ENCODE data around the gene MISP3.

The MISP3 gene

DNA sequence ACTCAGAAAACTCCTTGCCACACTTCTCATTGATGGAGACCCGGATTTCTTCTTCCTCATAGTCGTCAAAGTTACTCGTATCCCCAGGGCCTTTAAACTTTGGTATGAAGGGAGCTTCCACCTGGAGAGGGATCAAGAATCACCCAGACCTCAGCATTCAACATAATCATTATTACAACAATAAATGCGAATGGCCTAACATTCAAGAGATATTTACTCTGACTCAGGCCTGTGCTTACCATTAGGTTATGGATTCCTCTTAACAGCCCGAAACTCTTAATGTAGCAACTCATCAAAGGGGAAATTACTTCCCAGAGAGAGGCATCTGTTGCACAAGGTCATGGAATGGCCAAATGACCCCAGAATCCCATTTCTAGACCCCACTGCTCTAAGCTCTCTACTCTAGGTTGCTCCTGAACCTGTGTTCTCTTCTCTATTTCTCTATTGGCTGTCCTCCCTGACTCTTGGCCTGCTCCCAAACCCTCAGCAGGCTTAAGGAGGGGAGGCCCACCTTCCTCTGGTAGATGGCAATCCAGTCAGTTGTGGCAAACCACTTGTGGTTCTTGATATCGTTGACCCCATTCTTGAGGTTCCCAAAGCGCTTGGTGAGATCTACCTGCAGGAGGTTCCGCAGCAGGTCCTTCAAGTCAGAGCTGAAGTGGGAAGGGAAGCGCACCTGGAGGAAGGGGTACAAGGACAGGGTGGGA, 20.7 kb downstream of the MISP3 start:
- H3K4me3 ChIP-seq (ENCODE audit: low read depth, low read length): no peak overlapping the region
- no peak overlapping the region for H3K27ac ChIP-seq (ENCODE audit: low read depth, low read length)
- peaks cover 11% of the 10 kb centered on the region for H3K27me3 ChIP-seq (ENCODE audit: control insufficient read depth, insufficient read depth, low read length)
- H3K9me3 ChIP-seq (ENCODE audit: control insufficient read depth, insufficient read depth, low read length): no peaks in the 10 kb centered on the region
- H3K4me1 ChIP-seq (ENCODE audit: control insufficient read depth, insufficient read depth, low read length): peaks cover 4% of the 10 kb centered on the region; the same call in 1 of the 2 replicates
- H3K36me3 ChIP-seq (ENCODE audit: control insufficient read depth, insufficient read depth, low read length): peaks cover 8% of the 10 kb centered on the region
- H3K9ac ChIP-seq (ENCODE audit: low read depth, low read length): no peak overlapping the region

DNA sequence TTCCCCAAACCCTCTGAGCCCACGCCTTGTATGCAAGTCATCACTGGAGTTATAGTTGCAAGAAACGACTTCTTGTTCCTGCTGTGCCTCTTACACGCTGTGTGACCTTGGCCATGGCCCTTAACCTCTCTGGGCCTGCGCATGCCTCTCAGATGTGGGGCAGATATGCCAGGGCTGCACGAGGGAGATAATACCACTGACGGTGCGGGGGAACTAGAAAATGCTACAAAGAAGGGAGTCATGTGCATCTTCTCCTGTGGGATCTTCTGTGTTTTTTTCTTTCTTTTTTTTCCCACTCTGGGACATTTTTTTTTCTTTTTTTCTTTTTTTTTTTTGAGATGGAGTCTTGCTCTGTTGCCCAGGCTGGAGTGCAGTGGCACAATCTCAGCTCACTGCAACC, 22.3 kb downstream of the MISP3 start:
- Histone ChIP-seq H3K9ac (ENCODE audit: low read depth, low read length) (no peak overlapping the region), H3K36me3 (ENCODE audit: control insufficient read depth, insufficient read depth, low read length) (no peaks in the 10 kb centered on the region), H3K9me3 (ENCODE audit: control insufficient read depth, insufficient read depth, low read length) (no peaks in the 10 kb centered on the region), H3K27me3 (ENCODE audit: control insufficient read depth, insufficient read depth, low read length) (no peaks in the 10 kb centered on the region), H3K4me3 (ENCODE audit: low read depth, low read length) (no peak overlapping the region), H3K4me1 (ENCODE audit: control insufficient read depth, insufficient read depth, low read length) (peaks cover 4% of the 10 kb centered on the region; the same call in 1 of the 2 replicates), H3K27ac (ENCODE audit: low read depth, low read length) (no peak overlapping the region)

DNA sequence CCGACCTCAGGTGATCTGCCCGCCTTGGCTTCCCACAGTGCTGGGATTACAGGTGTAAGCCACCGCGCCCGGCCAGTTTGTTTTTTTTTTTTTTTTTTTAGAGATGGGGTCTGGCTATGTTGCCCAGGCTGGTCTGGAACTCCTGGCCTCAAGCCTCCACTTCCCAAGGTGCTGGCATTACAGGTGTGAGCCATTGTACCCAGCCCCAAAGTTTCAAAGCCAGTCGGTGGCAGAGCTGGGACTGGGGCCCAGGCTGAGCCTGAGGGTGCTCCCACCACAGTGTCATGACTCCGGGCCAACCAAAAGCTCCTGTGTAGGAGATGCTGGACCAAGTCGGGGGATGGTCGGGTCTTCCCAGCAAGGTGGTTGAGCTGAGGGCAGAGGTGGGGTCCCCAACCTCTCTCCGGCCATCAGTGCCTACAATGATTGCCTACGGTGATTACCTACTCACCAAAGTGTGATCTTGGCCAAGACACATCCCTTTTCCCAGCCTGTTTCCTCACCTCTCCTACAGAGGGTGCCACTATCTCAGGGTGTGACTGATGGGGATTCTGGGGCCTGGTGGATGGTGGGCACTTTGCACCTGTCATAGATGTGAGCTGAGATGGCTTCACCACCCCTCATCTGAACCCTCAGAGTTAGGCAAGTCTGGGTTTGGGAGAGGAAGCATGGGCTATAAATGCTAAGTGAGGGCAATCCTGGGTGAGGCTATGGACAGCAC, 23.8 kb downstream of the MISP3 start:
- no peak overlapping the region for H3K9ac ChIP-seq (ENCODE audit: low read depth, low read length)
- H3K4me1 ChIP-seq (ENCODE audit: control insufficient read depth, insufficient read depth, low read length): peaks cover 4% of the 10 kb centered on the region; the same call in 1 of the 2 replicates
- H3K9me3 ChIP-seq (ENCODE audit: control insufficient read depth, insufficient read depth, low read length): no peaks in the 10 kb centered on the region

DNA sequence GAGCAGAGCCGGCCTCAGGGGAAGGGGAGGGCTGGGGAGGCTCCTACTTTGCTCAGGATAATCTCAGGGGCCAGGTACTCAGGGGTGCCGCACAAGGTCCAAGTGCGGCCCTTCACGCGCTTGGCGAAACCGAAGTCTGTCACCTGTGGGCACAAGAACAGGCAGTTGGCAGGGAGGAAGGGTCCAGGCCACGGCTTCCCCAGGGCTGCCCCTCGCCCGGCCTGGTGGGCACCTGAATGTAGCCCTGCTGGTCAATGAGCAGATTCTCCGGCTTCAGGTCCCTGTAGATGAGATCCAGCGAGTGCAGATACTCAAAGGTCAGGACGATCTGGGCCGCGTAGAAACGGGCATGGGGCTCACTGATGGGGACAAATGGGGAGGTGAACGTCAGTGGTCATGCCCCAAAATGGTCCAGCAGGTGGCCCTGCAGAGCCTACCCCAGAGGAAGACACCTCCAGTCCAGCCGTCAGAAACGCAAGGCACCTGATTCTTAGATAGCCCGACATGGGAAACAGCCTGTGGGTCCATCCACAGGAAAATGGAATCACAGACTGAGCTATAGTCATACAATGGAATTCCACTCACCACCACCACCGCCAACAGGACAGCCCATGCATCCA, 25.1 kb downstream of the MISP3 start:
- H3K4me1 ChIP-seq (ENCODE audit: control insufficient read depth, insufficient read depth, low read length): no peaks in the 10 kb centered on the region
- H3K4me3 ChIP-seq (ENCODE audit: low read depth, low read length): no peak overlapping the region
- H3K36me3 ChIP-seq (ENCODE audit: control insufficient read depth, insufficient read depth, low read length): peaks cover 17% of the 10 kb centered on the region
- no peak overlapping the region for H3K9ac ChIP-seq (ENCODE audit: low read depth, low read length)
- H3K27ac ChIP-seq (ENCODE audit: low read depth, low read length): no peak overlapping the region
- no peaks in the 10 kb centered on the region for H3K9me3 ChIP-seq (ENCODE audit: control insufficient read depth, insufficient read depth, low read length)
- H3K27me3 ChIP-seq (ENCODE audit: control insufficient read depth, insufficient read depth, low read length): no peaks in the 10 kb centered on the region

More for the DNA sequence above, 23.8 kb downstream of the MISP3 start:
- Histone ChIP-seq H3K27me3 (ENCODE audit: control insufficient read depth, insufficient read depth, low read length) (no peaks in the 10 kb centered on the region), H3K4me3 (ENCODE audit: low read depth, low read length) (no peak overlapping the region), H3K27ac (ENCODE audit: low read depth, low read length) (no peak overlapping the region), H3K36me3 (ENCODE audit: control insufficient read depth, insufficient read depth, low read length) (peaks cover 10% of the 10 kb centered on the region)

DNA sequence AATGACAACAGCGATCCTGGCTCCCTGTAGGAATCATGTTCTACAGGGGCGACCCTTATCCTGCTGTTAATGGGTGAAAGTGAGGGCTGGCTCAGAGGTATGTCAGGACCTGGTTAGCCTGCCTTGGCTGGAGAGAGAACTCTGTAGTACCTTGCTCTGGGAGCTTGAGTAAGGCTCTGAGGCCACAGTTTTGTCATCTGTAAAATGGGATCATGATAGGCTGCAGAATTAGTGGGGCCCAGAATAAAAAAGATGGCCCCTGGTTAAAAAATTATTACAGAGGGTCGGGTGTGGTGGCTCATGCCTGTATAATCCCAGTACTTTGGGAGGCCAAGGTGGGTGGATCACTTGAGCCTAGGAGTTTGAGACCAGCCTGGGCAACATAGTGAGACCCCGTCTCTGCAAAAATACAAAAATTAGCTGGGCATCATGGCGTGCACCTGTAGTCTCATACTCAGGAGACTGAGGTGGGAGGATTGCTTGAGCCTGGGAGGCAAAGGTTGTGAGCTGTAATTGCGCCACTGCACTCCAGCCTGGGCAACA, 28.5 kb downstream of the MISP3 start:
- no peaks in the 10 kb centered on the region for H3K4me1 ChIP-seq (ENCODE audit: control insufficient read depth, insufficient read depth, low read length)
- H3K9ac ChIP-seq (ENCODE audit: low read depth, low read length): no peak overlapping the region
- H3K36me3 ChIP-seq (ENCODE audit: control insufficient read depth, insufficient read depth, low read length): peaks cover 19% of the 10 kb centered on the region

DNA sequence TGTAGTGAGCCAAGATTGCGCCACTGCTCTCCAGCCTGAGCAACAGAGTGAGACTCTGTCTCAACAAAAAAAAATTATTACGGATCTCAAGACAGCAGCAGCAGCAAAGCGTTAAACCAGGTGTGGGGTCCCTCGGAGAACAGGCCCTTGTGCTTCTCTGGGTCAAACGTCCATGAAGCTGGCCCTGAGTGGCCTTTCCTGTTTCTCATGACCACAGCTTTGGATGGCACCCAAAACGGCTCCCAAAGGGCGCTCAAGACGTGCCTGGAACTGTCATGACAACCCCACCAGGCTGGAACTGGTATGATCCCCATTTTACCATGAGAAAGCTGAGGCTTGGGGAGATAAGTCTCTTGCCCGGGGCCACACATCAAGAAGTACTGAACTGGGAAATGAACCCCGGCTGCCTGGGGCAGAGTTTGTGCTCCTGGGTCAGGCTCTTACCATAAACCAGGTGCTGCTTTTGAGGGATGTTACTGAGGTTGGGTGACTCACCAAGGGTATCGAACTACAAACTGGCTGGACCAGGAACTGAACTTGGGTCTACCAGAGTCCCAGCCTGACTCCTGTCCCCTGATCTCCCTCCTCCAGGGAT, 29.6 kb downstream of the MISP3 start:
- H3K27me3 ChIP-seq (ENCODE audit: control insufficient read depth, insufficient read depth, low read length): no peaks in the 10 kb centered on the region
- H3K4me1 ChIP-seq (ENCODE audit: control insufficient read depth, insufficient read depth, low read length): no peaks in the 10 kb centered on the region
- H3K27ac ChIP-seq (ENCODE audit: low read depth, low read length): no peak overlapping the region
- H3K9me3 ChIP-seq (ENCODE audit: control insufficient read depth, insufficient read depth, low read length): no peaks in the 10 kb centered on the region
- no peak overlapping the region for H3K9ac ChIP-seq (ENCODE audit: low read depth, low read length)
- no peak overlapping the region for H3K4me3 ChIP-seq (ENCODE audit: low read depth, low read length)
- H3K36me3 ChIP-seq (ENCODE audit: control insufficient read depth, insufficient read depth, low read length): peaks cover 19% of the 10 kb centered on the region

More for the DNA sequence above, 28.5 kb downstream of the MISP3 start:
- no peaks in the 10 kb centered on the region for H3K27me3 ChIP-seq (ENCODE audit: control insufficient read depth, insufficient read depth, low read length)
- H3K4me3 ChIP-seq (ENCODE audit: low read depth, low read length): no peak overlapping the region
- H3K9me3 ChIP-seq (ENCODE audit: control insufficient read depth, insufficient read depth, low read length): no peaks in the 10 kb centered on the region
- H3K27ac ChIP-seq (ENCODE audit: low read depth, low read length): no peak overlapping the region

DNA sequence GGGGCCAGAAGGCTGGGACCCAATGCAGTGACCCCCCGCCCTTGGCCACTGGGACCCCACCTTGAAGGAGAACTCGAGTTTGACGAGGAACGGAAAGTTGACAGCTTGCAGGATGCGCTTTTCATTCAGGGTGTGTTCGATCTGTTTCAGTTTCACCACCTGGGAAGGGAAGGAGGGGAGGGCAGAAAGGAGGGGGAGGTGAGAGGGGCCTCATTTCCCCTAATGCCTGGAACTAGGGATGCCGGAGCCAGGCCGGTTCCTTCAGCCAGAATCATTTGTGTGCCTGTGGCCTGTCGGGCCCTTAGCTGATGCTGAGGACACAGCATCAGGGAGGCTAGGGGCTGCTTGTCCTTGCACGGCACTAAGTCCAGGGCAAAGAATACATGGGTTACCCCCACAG, 30.2 kb downstream of the MISP3 start:
- no peaks in the 10 kb centered on the region for H3K9me3 ChIP-seq (ENCODE audit: control insufficient read depth, insufficient read depth, low read length)
- no peaks in the 10 kb centered on the region for H3K27me3 ChIP-seq (ENCODE audit: control insufficient read depth, insufficient read depth, low read length)
- no peak overlapping the region for H3K4me3 ChIP-seq (ENCODE audit: low read depth, low read length)
- no peak overlapping the region for H3K9ac ChIP-seq (ENCODE audit: low read depth, low read length)
- no peak overlapping the region for H3K27ac ChIP-seq (ENCODE audit: low read depth, low read length)
- H3K4me1 ChIP-seq (ENCODE audit: control insufficient read depth, insufficient read depth, low read length): no peaks in the 10 kb centered on the region
- H3K36me3 ChIP-seq (ENCODE audit: control insufficient read depth, insufficient read depth, low read length): peaks cover 19% of the 10 kb centered on the region

DNA sequence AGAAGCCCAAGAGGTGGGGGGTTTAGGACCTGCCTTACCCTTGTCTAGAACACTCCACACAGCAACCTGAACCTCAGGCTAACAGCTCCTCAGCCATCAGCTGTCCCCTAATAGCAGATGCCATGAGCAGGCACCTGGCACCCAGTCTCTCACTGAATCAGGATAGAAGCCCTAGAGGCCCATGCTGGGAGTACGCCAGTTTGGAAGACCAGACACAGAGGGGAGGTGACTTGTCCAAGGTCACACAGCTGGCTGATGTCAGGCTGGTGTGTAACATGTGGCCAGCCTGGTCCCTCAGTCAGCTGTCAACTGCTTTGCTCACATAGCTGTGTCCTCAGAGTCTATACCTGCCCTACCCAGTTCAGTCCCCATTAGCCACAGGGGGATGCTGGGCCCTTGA, 30.7 kb downstream of the MISP3 start:
- H3K27me3 ChIP-seq (ENCODE audit: control insufficient read depth, insufficient read depth, low read length): no peaks in the 10 kb centered on the region
- H3K9ac ChIP-seq (ENCODE audit: low read depth, low read length): no peak overlapping the region
- H3K36me3 ChIP-seq (ENCODE audit: control insufficient read depth, insufficient read depth, low read length): peaks cover 19% of the 10 kb centered on the region
- H3K4me1 ChIP-seq (ENCODE audit: control insufficient read depth, insufficient read depth, low read length): no peaks in the 10 kb centered on the region
- H3K27ac ChIP-seq (ENCODE audit: low read depth, low read length): no peak overlapping the region
- H3K9me3 ChIP-seq (ENCODE audit: control insufficient read depth, insufficient read depth, low read length): no peaks in the 10 kb centered on the region
- H3K4me3 ChIP-seq (ENCODE audit: low read depth, low read length): no peak overlapping the region

DNA sequence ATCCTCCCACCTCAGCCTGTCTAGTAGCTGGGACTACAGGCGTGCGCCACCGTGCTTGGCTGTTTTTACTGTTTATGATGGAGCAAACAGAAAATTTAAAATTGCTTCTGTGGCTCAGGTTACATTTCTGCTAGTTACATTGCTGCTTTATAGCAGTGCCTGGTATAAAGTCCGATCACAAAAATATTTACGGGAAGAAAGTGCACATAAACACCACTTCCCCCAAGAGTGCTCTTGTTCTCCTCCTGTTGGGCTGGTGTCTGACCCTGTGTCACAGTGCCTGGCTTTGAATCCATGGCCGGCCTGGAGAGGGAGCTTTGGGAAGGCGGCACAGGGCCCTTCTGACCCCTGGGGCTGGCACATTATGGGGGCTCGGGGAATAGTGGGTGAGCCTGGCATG, 33.1 kb downstream of the MISP3 start:
- no peaks in the 10 kb centered on the region for H3K27me3 ChIP-seq (ENCODE audit: control insufficient read depth, insufficient read depth, low read length)
- H3K36me3 ChIP-seq (ENCODE audit: control insufficient read depth, insufficient read depth, low read length): peaks cover 13% of the 10 kb centered on the region
- H3K9ac ChIP-seq (ENCODE audit: low read depth, low read length): no peak overlapping the region
- no peak overlapping the region for H3K4me3 ChIP-seq (ENCODE audit: low read depth, low read length)
- no peaks in the 10 kb centered on the region for H3K4me1 ChIP-seq (ENCODE audit: control insufficient read depth, insufficient read depth, low read length)
- H3K9me3 ChIP-seq (ENCODE audit: control insufficient read depth, insufficient read depth, low read length): no peaks in the 10 kb centered on the region
- no peak overlapping the region for H3K27ac ChIP-seq (ENCODE audit: low read depth, low read length)

DNA sequence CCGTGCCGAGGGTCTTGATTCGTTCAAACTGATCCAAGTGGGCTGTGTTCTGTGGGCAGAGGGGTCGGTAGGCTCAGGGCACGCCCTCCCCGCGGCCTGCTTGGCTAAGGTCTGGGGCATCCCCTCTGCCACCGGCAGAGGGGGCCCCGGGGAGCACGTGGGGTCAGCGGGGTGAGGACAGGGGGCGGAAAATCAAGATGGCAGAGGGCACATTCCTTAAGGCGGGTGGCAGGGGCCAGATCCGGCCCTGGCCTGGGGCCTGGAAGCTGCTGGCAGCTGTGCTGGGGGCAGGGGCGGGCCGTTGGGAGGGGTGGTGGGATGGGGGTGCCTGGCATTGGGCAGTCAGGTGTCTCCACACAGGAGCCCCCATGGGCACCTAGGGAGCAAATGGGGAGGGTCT, 34.3 kb downstream of the MISP3 start:
- no peak overlapping the region for H3K9ac ChIP-seq (ENCODE audit: low read depth, low read length)
- H3K4me1 ChIP-seq (ENCODE audit: control insufficient read depth, insufficient read depth, low read length): peaks cover 3% of the 10 kb centered on the region
- no peak overlapping the region for H3K4me3 ChIP-seq (ENCODE audit: low read depth, low read length)
- H3K36me3 ChIP-seq (ENCODE audit: control insufficient read depth, insufficient read depth, low read length): peaks cover 9% of the 10 kb centered on the region
- no peak overlapping the region for H3K27ac ChIP-seq (ENCODE audit: low read depth, low read length)
- no peaks in the 10 kb centered on the region for H3K27me3 ChIP-seq (ENCODE audit: control insufficient read depth, insufficient read depth, low read length)
- no peaks in the 10 kb centered on the region for H3K9me3 ChIP-seq (ENCODE audit: control insufficient read depth, insufficient read depth, low read length)

Data from HUES48 (cell line).